GM12875 (cell line): ENCODE measurements around the gene DOC2B.
"Not testable (repeated sequence)": the region's sequence is repeated elsewhere in the genome, so short reads cannot be mapped to it uniquely, and the experiment has no call there.

Experiments
- H3K4me3 ChIP-seq: one replicate; pipeline ENCODE4 v1.5.1; 2011; ENCODE audit warnings: low read depth, low read length, control low read depth
- CTCF ChIP-seq: IDR thresholded peaks from 2 replicates; pipeline ENCODE4 v1.5.1; 2011; ENCODE audit warnings: low read depth, mild to moderate bottlenecking, control low read depth, inconsistent platforms, low read length, moderate library complexity, borderline replicate concordance; ENCODE audit not compliant: insufficient read depth

Gene DOC2B

DNA sequence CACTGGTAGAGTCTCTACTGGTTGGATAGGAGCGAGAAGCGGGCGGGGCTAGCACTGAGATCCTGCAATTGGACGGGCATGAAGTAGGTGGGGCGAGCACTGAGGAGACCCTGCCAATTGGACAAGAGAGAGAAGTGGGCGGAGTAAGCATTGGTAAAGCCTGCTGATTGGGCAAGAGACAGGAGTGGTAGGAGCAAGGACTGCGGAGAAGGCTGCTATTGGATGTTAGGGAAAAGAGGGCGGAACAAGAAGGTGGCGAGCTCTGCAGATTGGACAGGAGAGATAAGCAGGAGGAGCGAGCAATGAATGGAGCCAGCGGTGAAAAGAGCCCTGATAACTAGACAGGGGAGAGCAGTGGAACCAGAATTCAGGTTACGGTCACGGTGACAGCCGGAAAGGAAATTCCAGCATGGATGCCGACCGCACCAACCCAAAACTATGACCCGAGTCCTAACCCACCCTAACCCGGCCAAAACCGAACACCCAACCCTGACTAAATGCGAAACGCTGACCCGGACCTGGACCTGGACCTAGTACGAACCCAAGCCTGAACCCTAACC, 39.3 kb downstream of the DOC2B start:
- no peak overlapping the region for H3K4me3 ChIP-seq
- TF ChIP-seq CTCF, result no peak

DNA sequence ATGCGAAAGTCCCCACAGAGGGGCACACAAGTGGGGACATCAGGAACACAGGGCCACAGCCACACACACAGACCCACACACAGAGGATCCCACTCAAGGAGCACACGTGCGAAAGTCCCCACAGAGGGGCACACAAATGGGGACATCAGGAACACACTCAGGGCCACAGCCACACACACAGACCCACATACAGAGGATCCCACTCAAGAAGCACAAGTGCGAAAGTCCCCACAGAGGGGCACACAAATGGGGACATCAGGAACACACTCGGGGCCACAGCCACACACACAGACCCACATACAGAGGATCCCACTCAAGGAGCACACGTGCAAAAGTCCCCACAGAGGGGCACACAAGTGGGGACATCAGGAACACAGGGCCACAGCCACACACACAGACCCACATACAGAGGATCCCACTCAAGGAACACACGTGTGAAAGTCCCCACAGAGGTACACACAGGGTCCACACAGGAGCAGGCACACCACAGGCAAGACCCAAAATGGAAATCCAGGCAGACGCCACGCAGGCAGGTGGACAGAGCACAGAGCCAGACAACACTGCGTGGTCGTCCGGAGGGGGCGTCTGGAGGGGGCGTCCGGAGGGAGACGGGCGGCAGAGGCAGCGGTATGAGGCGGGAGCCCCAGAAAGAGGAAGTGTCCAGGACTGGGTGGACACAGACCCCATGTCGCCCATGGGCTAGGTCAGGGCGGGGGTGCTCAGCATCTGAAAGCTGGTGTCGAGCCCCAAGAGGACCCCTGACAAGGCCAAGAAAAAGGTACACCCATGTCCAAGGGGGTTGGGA, 41.8 kb downstream of the DOC2B start:
- H3K4me3 ChIP-seq, result not testable (repeated sequence)

GRCh38 chr17:137166-137807, 44.2 kb downstream of the DOC2B start, which contains the start of gene SCGB1C2:
Gene SCGB1C2 (plus strand): TSS chr17:137569. CDS start chr17:137591, 22 bp downstream.
- not testable (repeated sequence) for H3K4me3 ChIP-seq

DNA sequence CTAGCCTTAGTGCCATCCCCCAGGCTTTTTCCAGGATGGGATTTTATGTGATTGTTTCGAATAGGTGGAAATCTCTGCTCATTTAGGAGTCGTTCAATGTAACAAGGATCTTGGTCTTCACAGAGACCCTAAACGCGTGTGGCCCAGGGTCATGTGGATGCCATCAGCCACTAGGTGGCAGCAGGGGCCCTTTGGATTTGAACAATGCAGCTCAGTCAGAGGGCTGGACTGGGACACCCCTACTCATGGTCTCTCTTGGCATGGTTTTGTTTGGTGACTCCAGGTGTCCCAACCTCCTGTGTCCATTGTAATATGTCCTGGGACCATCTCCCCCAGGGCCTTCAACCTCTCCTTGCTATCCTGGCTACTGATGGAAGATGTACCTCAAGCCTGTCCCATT, 44.9 kb downstream of the DOC2B start:
- TF ChIP-seq CTCF, result peak; percentile 31; the same call in 1 of the 2 replicates

GRCh38 chr17:135895-136294, 45.6 kb downstream of the DOC2B start:
- not testable (repeated sequence) for H3K4me3 ChIP-seq

More for the DNA sequence above, 44.9 kb downstream of the DOC2B start:
- not testable (repeated sequence) for H3K4me3 ChIP-seq

GRCh38 chr17:135022-135421, 46.4 kb downstream of the DOC2B start:
- H3K4me3 ChIP-seq, result not testable (repeated sequence)

GRCh38 chr17:134332-134785, 47.1 kb downstream of the DOC2B start:
- TF ChIP-seq CTCF, result peak; percentile 23; the same call in 1 of the 2 replicates
- not testable (repeated sequence) for H3K4me3 ChIP-seq

GRCh38 chr17:133932-134331, 47.5 kb downstream of the DOC2B start:
- not testable (repeated sequence) for H3K4me3 ChIP-seq

DNA sequence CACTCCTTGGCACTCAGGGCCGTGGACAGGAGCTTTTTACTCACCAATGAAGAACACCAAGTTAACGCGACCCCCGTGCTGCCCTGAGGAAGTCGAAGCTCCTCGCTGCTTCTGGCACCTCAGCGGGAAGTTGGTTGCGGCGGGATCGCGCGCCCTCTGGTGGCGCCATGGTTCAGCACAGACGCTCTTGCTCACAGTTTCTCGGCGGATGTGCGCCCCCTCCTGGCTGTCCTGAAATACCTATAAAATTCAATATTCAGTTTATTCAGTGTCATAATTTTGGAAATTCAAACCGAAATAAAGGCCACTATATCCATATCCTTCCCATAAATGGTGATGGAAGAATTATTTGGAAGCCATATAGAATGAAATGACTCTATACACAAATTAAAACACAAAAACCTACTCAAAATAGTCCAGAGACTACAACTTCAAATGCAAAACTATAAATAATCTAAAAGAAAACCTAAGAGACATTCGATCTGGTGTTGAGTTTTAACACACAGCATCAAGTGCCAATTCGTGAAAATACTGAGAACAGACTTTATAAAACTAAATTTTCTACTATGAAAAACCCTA, 63.0 kb downstream of the DOC2B start:
- H3K4me3 ChIP-seq, result not testable (repeated sequence)

GRCh38 chr17:113111-113510, 68.3 kb downstream of the DOC2B start:
- not testable (repeated sequence) for H3K4me3 ChIP-seq
